ENCODE results near the gene ZWINT. TPM values are rescaled to one million over a fixed set of nuclear protein-coding genes. Genes with fewer than 3 reads are reported as not detected.

The ZWINT gene
- total and polyA plus RNA-seq, 2 of the 13 experiments (the other 11 are each of a cell fraction or from before 2014, with no cell fraction given) = 27.3 to 121 TPM

DNA sequence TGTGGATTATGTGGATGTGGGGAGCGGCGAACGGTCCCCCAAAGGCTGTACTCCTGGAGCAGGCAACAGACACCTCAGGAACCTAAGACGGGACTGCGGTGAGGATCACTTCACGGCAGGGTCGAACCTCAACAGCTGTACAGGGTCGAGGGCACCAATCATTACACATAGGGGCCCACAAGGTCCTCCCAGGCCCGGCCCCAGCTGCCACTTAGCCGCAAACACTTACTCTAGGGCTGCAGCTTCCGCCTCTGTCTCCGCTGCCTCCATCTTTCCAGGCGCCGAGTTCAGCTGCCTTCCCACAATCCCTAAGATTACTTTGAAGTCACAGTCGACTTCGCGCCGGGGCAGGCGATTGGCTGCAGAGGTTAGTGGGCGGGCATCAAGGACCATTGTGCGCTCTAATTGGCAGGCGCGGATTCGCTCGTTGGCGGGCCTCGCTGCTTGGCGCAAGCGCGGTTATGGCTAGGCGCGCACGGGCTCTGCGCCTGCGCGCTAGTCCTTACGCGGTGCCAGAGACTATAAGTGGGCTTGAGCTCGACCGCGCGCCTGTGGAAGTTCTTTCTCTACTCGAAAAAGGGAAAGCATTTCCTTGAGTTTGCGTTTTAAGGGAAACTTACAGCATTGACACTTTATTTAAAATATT lies at the start of gene ZWINT (continued):
- peak; percentile 98 for TF ChIP-seq SP2 (CRISPR knock-in tag; IDR thresholded peaks at IDR 0.05)
- TF ChIP-seq ATF1 (CRISPR knock-in tag; IDR thresholded peaks at IDR 0.05) = peak; percentile 31; the same call in 1 of the 2 replicates
- TF ChIP-seq ZNF546 (CRISPR knock-in tag; conservative IDR thresholded peaks at IDR 0.05) = 0 out of 2 replicates have a peak, but pooled peaks have one; percentile 53
- TF ChIP-seq GATA4 (IDR thresholded peaks at IDR 0.05; ENCODE audit: borderline replicate concordance, low read depth) = peak; percentile 56; the same call in 1 of the 2 replicates
- TF ChIP-seq ZNF615 (CRISPR knock-in tag; IDR thresholded peaks at IDR 0.05; ENCODE audit: borderline replicate concordance) = no peak
- peak; percentile 86 for TF ChIP-seq POLR2AphosphoS5 (IDR thresholded peaks at IDR 0.05; ENCODE audit: low read depth, low read length)
- peak; percentile 98 for TF ChIP-seq ZFP36L1 (CRISPR knock-in tag; IDR thresholded peaks at IDR 0.05)
- TF ChIP-seq, protein P1, sequence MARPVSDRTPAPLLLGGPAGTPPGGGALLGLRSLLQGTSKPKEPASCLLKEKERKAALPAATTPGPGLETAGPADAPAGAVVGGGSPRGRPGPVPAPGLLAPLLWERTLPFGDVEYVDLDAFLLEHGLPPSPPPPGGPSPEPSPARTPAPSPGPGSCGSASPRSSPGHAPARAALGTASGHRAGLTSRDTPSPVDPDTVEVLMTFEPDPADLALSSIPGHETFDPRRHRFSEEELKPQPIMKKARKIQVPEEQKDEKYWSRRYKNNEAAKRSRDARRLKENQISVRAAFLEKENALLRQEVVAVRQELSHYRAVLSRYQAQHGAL (CRISPR knock-in tag; IDR thresholded peaks at IDR 0.05; ENCODE audit: not compliant biosample characterization) = no peak
- 0 out of 2 replicates have a peak, but pooled peaks have one; percentile 45 for TF ChIP-seq TARDBP (CRISPR knock-in tag; IDR thresholded peaks at IDR 0.05)
- TF ChIP-seq, protein P2, sequence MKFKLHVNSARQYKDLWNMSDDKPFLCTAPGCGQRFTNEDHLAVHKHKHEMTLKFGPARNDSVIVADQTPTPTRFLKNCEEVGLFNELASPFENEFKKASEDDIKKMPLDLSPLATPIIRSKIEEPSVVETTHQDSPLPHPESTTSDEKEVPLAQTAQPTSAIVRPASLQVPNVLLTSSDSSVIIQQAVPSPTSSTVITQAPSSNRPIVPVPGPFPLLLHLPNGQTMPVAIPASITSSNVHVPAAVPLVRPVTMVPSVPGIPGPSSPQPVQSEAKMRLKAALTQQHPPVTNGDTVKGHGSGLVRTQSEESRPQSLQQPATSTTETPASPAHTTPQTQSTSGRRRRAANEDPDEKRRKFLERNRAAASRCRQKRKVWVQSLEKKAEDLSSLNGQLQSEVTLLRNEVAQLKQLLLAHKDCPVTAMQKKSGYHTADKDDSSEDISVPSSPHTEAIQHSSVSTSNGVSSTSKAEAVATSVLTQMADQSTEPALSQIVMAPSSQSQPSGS (CRISPR knock-in tag; IDR thresholded peaks at IDR 0.05) = peak; percentile 16; the same call in 1 of the 2 replicates
- TF ChIP-seq NR1H2 (CRISPR knock-in tag; IDR thresholded peaks at IDR 0.05; ENCODE audit: borderline replicate concordance, low read depth) = no peak
- TF ChIP-seq ASH2L (IDR thresholded peaks at IDR 0.05; ENCODE audit: insufficient read length, low read depth, low read length) = peak; percentile 22
- TF ChIP-seq, protein P3, sequence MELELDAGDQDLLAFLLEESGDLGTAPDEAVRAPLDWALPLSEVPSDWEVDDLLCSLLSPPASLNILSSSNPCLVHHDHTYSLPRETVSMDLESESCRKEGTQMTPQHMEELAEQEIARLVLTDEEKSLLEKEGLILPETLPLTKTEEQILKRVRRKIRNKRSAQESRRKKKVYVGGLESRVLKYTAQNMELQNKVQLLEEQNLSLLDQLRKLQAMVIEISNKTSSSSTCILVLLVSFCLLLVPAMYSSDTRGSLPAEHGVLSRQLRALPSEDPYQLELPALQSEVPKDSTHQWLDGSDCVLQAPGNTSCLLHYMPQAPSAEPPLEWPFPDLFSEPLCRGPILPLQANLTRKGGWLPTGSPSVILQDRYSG (CRISPR knock-in tag; IDR thresholded peaks at IDR 0.05) = no peak
- TF ChIP-seq POLR2A (IDR thresholded peaks at IDR 0.05; ENCODE audit: insufficient read depth in 1 of 2, low read depth in 2 of 2, low read length in 2 of 2) = peak; percentile 81 to 84
- TF ChIP-seq ETV5 (CRISPR knock-in tag; IDR thresholded peaks at IDR 0.05; ENCODE audit: borderline replicate concordance) = peak; percentile 35; the same call in 1 of the 2 replicates
- TF ChIP-seq, protein P4, sequence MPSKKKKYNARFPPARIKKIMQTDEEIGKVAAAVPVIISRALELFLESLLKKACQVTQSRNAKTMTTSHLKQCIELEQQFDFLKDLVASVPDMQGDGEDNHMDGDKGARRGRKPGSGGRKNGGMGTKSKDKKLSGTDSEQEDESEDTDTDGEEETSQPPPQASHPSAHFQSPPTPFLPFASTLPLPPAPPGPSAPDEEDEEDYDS (CRISPR knock-in tag; IDR thresholded peaks at IDR 0.05) = peak; percentile 71
- TF ChIP-seq, protein P5, sequence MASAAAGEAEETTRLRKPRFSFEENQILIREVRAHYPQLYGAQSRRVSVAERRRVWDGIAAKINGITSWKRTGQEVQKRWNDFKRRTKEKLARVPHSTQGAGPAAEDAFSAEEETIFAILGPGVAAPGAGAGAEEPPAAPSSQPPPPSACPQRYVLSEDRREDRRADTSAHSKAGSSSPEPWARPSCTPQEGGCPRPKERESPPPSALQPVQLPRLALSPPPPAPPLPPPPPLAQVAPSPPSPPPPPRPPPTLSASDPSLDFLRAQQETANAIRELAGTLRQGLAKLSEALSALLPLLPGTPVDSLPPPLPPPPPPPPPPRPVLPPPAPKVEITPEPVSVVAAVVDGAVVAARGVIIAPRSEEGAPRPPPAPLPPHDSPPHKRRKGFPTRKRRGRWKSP (CRISPR knock-in tag; IDR thresholded peaks at IDR 0.05) = peak; percentile 92
- peak; percentile 51; the same call in 1 of the 2 replicates for TF ChIP-seq HDAC2 (CRISPR knock-in tag; IDR thresholded peaks at IDR 0.05)
- no peak for TF ChIP-seq ZNF614 (CRISPR knock-in tag; IDR thresholded peaks at IDR 0.05; ENCODE audit: borderline replicate concordance)
- TF ChIP-seq ZSCAN20 (CRISPR knock-in tag; IDR thresholded peaks at IDR 0.05; ENCODE audit: borderline replicate concordance) = no peak
- no peak for TF ChIP-seq MTA3 (CRISPR knock-in tag; IDR thresholded peaks at IDR 0.05)
- TF ChIP-seq SOX5 (CRISPR knock-in tag; IDR thresholded peaks at IDR 0.05; ENCODE audit: borderline replicate concordance) = no peak
- peak; percentile 65 for TF ChIP-seq KDM2A (CRISPR knock-in tag; IDR thresholded peaks at IDR 0.05; ENCODE audit: borderline replicate concordance, low read depth)
- TF ChIP-seq TAF1 (CRISPR knock-in tag; IDR thresholded peaks at IDR 0.05) = peak; percentile 73
- TF ChIP-seq, protein P6, sequence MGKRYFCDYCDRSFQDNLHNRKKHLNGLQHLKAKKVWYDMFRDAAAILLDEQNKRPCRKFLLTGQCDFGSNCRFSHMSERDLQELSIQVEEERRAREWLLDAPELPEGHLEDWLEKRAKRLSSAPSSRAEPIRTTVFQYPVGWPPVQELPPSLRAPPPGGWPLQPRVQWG (CRISPR knock-in tag; IDR thresholded peaks at IDR 0.05; ENCODE audit: borderline replicate concordance, low read depth) = no peak
- peak; percentile 66 for TF ChIP-seq ZNF501 (CRISPR knock-in tag; IDR thresholded peaks at IDR 0.05)
